PC-3 (cell line): ENCODE measurements around the gene HDAC1.

ENCODE experiments used
- CTCF ChIP-seq: fragments of 300-600 bp; sonication (generic); conservative IDR thresholded peaks from 2 replicates; pipeline ENCODE4 v1.5.1; 2017; ENCODE audit warnings: antibody characterized with exemption, low read depth, mild to moderate bottlenecking, low read length
- EZH2 ChIP-seq: fragments of 300-600 bp; sonication (generic); IDR thresholded peaks from one replicate; pipeline ENCODE4 v1.6.1; 2017; ENCODE audit warnings: antibody characterized with exemption, mild to moderate bottlenecking, low read length; ENCODE audit not compliant: unreplicated experiment
- EZH2phosphoT487 ChIP-seq: fragments of 300-600 bp; sonication (generic); IDR thresholded peaks from 2 replicates; pipeline ENCODE4 v1.6.1; 2018; ENCODE audit warnings: mild to moderate bottlenecking, antibody characterized with exemption, low read length, borderline replicate concordance

- TF ChIP-seq CTCF (no peak), EZH2 (no peak), EZH2phosphoT487 (no peak)
Observed at GRCh38 chr1:32380057-32380456, 88.2 kb downstream of the HDAC1 start.
